H1 (cell line): ENCODE results near the gene ITIH4. TPM values are rescaled to one million over a fixed set of nuclear protein-coding genes. Genes with fewer than 3 reads are reported as not detected.

Experiments
- CTCF ChIA-PET: fragments of 300-600 bp; sonication (Branson Sonifier 250); formaldehyde crosslinking; loops from one replicate; lab custom pipeline; 2021; ENCODE audit not compliant: partially characterized antibody; lab: Charles Lee
- POLR2A ChIA-PET: fragments of 300-600 bp; sonication (Branson Sonifier 250); formaldehyde crosslinking; loops from one replicate; lab custom pipeline; 2021; ENCODE audit warnings: inconsistent platforms; ENCODE audit not compliant: partially characterized antibody; lab: Charles Lee
- DNase-seq, 2 experiments: peaks; one replicate each; pipeline versions ENCODE4 v3.0.0 to v3.0.0-alpha.2; 2010 to 2022; ENCODE audit warnings: low spot score in 2 of 2, low read depth in 1 of 2, mixed read lengths in 1 of 2
- FAIRE-seq: peaks from 2 replicates; lab custom pipeline; 2011; peaks lifted over from hg19 to GRCh38; lab: Jason Lieb, UNC
- H2AFZ ChIP-seq: 2 replicates; pipeline ENCODE4 v1.8.1; 2012; ENCODE audit warnings: low read length, inconsistent platforms
- H2AK5ac ChIP-seq: 2 replicates; pipeline ENCODE4 v1.6.1; 2013; ENCODE audit warnings: low read depth, low read length
- H2BK120ac ChIP-seq: replicated peaks from 2 replicates; pipeline ENCODE3; 2013; ENCODE audit warnings: low read depth, low read length, inconsistent platforms
- H2BK12ac ChIP-seq: 2 replicates; pipeline ENCODE4 v1.6.1; 2013; ENCODE audit warnings: low read depth, low read length
- H2BK15ac ChIP-seq: 2 replicates; pipeline ENCODE4 v1.6.1; 2013; ENCODE audit warnings: low read length
- H2BK20ac ChIP-seq: 2 replicates; pipeline ENCODE4 v1.6.1; 2013; ENCODE audit warnings: low read length
- H2BK5ac ChIP-seq: 2 replicates; pipeline ENCODE4 v1.6.1; 2013; ENCODE audit warnings: low read depth, low read length
- H3K14ac ChIP-seq: 2 replicates; pipeline ENCODE4 v1.6.1; 2013; ENCODE audit warnings: inconsistent platforms; ENCODE audit not compliant: insufficient read length
- H3K18ac ChIP-seq: 2 replicates; pipeline ENCODE4 v1.6.1; 2013; ENCODE audit warnings: low read length; ENCODE audit errors: extremely low read depth
- H3K23ac ChIP-seq: 2 replicates; pipeline ENCODE4 v1.6.1; 2013; ENCODE audit warnings: inconsistent platforms; ENCODE audit not compliant: insufficient read length
- H3K23me2 ChIP-seq: 2 replicates; pipeline ENCODE4 v1.6.1; 2013; ENCODE audit warnings: low read depth, low read length
- H3K27ac ChIP-seq: 2 replicates; pipeline ENCODE4 v1.6.1; 2011; ENCODE audit warnings: low read depth, low read length, inconsistent platforms
- H3K27me3 ChIP-seq, 4 experiments: replicated peaks in 1 of 4; 1 replicate in 1 of 4; 2 replicates in 3 of 4; pipeline versions ENCODE4 v1.6.1 to v1.8.1; 2011 to 2013; ENCODE audit warnings: low read length in 3 of 4, mild to moderate bottlenecking in 3 of 4, inconsistent platforms in 2 of 4, mixed read lengths in 2 of 4, moderate library complexity in 1 of 4; ENCODE audit not compliant: control insufficient read depth in 3 of 4, insufficient read depth in 3 of 4; ENCODE audit errors: extremely low read depth in 1 of 4
- H3K36me3 ChIP-seq, 4 experiments: 2 replicates each; pipeline versions ENCODE4 v1.6.1 to v1.8.1; 2011 to 2013; ENCODE audit warnings: mild to moderate bottlenecking in 4 of 4, low read length in 3 of 4, moderate library complexity in 2 of 4, control low read depth in 1 of 4, inconsistent platforms in 1 of 4; ENCODE audit not compliant: insufficient read depth in 4 of 4, control insufficient read depth in 2 of 4
- H3K4ac ChIP-seq: replicated peaks from 2 replicates; pipeline ENCODE3; 2013; ENCODE audit warnings: low read length, low read depth, mixed read lengths, inconsistent platforms; ENCODE audit not compliant: insufficient read length
- H3K4me1 ChIP-seq, 4 experiments: replicated peaks in 1 of 4; 1 replicate in 1 of 4; 2 replicates in 3 of 4; pipeline versions ENCODE4 v1.6.1 to v1.8.1; 2011 to 2013; ENCODE audit warnings: low read length in 3 of 4, inconsistent platforms in 2 of 4, mixed read lengths in 1 of 4; ENCODE audit not compliant: insufficient read depth in 4 of 4, control insufficient read depth in 3 of 4
- H3K4me2 ChIP-seq, 2 experiments: 2 replicates each; pipeline versions ENCODE4 v1.6.1 to v1.8.1; 2011 to 2013; ENCODE audit warnings: low read depth in 2 of 2, low read length in 2 of 2, control low read depth in 1 of 2, inconsistent platforms in 1 of 2, mild to moderate bottlenecking in 1 of 2; ENCODE audit not compliant: insufficient read depth in 1 of 2
- H3K4me3 ChIP-seq, 4 experiments: fragments of 200-600, 300-600 bp in 1 of 4; sonication (generic), shearing (Covaris generic), sonication (Bioruptor Twin) in 1 of 4; 2 replicates each; pipeline versions ENCODE4 v1.5.1 to v1.8.1; 2011 to 2016; ENCODE audit warnings: low read length in 4 of 4, low read depth in 3 of 4, control low read depth in 2 of 4, inconsistent platforms in 2 of 4, mild to moderate bottlenecking in 2 of 4, mixed read lengths in 1 of 4, moderate library complexity in 1 of 4; ENCODE audit not compliant: insufficient read depth in 2 of 4; ENCODE audit errors: extremely low read depth in 1 of 4
- H3K56ac ChIP-seq: replicated peaks from 2 replicates; pipeline ENCODE3; 2013; ENCODE audit warnings: low read depth, mild to moderate bottlenecking, mixed read lengths, low read length, inconsistent platforms; ENCODE audit not compliant: insufficient read length
- H3K79me1 ChIP-seq: 2 replicates; pipeline ENCODE4 v1.6.1; 2013; ENCODE audit warnings: low read depth, low read length, control low read depth
- H3K79me2 ChIP-seq, 2 experiments: 2 replicates each; pipeline versions ENCODE4 v1.6.1 to v1.8.1; 2012 to 2013; ENCODE audit warnings: low read length in 2 of 2, mild to moderate bottlenecking in 2 of 2, inconsistent platforms in 1 of 2; ENCODE audit not compliant: insufficient read depth in 2 of 2, control insufficient read depth in 1 of 2
- H3K9ac ChIP-seq, 4 experiments: replicated peaks in 1 of 4; 1 replicate in 1 of 4; 2 replicates in 3 of 4; pipeline versions ENCODE4 v1.6.1 to v1.8.1; 2011 to 2013; ENCODE audit warnings: low read depth in 3 of 4, low read length in 3 of 4, control low read depth in 2 of 4, mild to moderate bottlenecking in 2 of 4, moderate library complexity in 2 of 4, inconsistent platforms in 1 of 4; ENCODE audit errors: extremely low read depth in 1 of 4
- H3K9me3 ChIP-seq, 2 experiments: 2 replicates each; pipeline versions ENCODE4 v1.6.1 to v1.8.1; 2012 to 2013; ENCODE audit warnings: mild to moderate bottlenecking in 2 of 2, moderate library complexity in 2 of 2, control low read depth in 1 of 2, inconsistent platforms in 1 of 2, low read depth in 1 of 2, low read length in 1 of 2, mixed read lengths in 1 of 2; ENCODE audit not compliant: insufficient read depth in 2 of 2
- H4K20me1 ChIP-seq, 2 experiments: replicated peaks in 1 of 2; 2 replicates each; pipeline versions ENCODE3 to v1.8.1; 2011 to 2013; ENCODE audit warnings: inconsistent platforms in 2 of 2, low read length in 2 of 2, mild to moderate bottlenecking in 1 of 2; ENCODE audit not compliant: insufficient read depth in 2 of 2, control insufficient read depth in 1 of 2
- H4K5ac ChIP-seq: 2 replicates; pipeline ENCODE4 v1.6.1; 2013; ENCODE audit warnings: low read length, low read depth, mixed read lengths, inconsistent platforms; ENCODE audit not compliant: insufficient read length
- H4K8ac ChIP-seq: 2 replicates; pipeline ENCODE4 v1.8.0; 2013; ENCODE audit warnings: mild to moderate bottlenecking, moderate library complexity, low read length, inconsistent platforms; ENCODE audit not compliant: insufficient read depth; ENCODE audit errors: extremely low read depth
- H4K91ac ChIP-seq: replicated peaks from 2 replicates; pipeline ENCODE3; 2013; ENCODE audit warnings: low read length, mixed read lengths, inconsistent platforms; ENCODE audit not compliant: insufficient read length
- EP300 ChIP-seq, 2 experiments: IDR thresholded peaks; 1 replicate in 1 of 2; 2 replicates in 1 of 2; pipeline ENCODE4 v1.6.1; 2011 to 2012; ENCODE audit warnings: low read depth in 2 of 2, low read length in 2 of 2, mild to moderate bottlenecking in 2 of 2, borderline replicate concordance in 1 of 2, inconsistent platforms in 1 of 2, moderate library complexity in 1 of 2
- HDAC2 ChIP-seq, 2 experiments: fragments of 300-600 bp in 1 of 2; sonication (generic) in 1 of 2; IDR thresholded peaks; 2 replicates each; pipeline ENCODE4 v1.6.1; 2011 to 2012; ENCODE audit warnings: low read depth in 2 of 2, low read length in 2 of 2, mild to moderate bottlenecking in 2 of 2, moderate library complexity in 2 of 2, borderline replicate concordance in 1 of 2, inconsistent platforms in 1 of 2
- KDM1A ChIP-seq: fragments of 200-600, 300-600 bp; sonication (generic); IDR thresholded peaks from 2 replicates; pipeline ENCODE4 v1.7.1; 2016; ENCODE audit warnings: mild to moderate bottlenecking, low read length, borderline replicate concordance
- MAFK ChIP-seq: IDR thresholded peaks from 2 replicates; pipeline ENCODE4 v1.6.1; 2012; ENCODE audit warnings: low read depth, mild to moderate bottlenecking, improper control_type of control experiment, low read length
- POU5F1 ChIP-seq: IDR thresholded peaks from 2 replicates; pipeline ENCODE4 v1.6.1; 2011; ENCODE audit warnings: low read depth, mild to moderate bottlenecking, low read length, moderate library complexity
- SIN3A ChIP-seq, 2 experiments: IDR thresholded peaks in 1 of 2; conservative IDR thresholded peaks in 1 of 2; 2 replicates each; pipeline ENCODE4 v1.6.1; 2011 to 2012; ENCODE audit warnings: low read length in 2 of 2, improper control_type of control experiment in 1 of 2, low read depth in 1 of 2, mild to moderate bottlenecking in 1 of 2
- SIX5 ChIP-seq: IDR thresholded peaks from 2 replicates; pipeline ENCODE4 v1.6.1; 2011; ENCODE audit warnings: mild to moderate bottlenecking, low read depth, low read length
- SP2 ChIP-seq: IDR thresholded peaks from 2 replicates; pipeline ENCODE4 v1.6.1; 2012; ENCODE audit warnings: mild to moderate bottlenecking, low read length, inconsistent platforms
- TBP ChIP-seq: IDR thresholded peaks from 2 replicates; pipeline ENCODE4 v1.6.1; 2011; ENCODE audit warnings: low read depth, low read length, improper control_type of control experiment
- WGBS, 2 experiments: shearing (Covaris generic) in 1 of 2; methylation state at CpG; one replicate each; pipeline versions ENCODE4 v1.1.6 to v1.1.7; 2013 to 2015; ENCODE audit warnings: low lambda C conversion rate in 2 of 2, mixed read lengths in 2 of 2, inconsistent platforms in 1 of 2, low coverage in 1 of 2, missing lambda C conversion rate in 1 of 2; ENCODE audit not compliant: insufficient replicate concordance in 2 of 2, insufficient coverage in 1 of 2, insufficient read length in 1 of 2; ENCODE audit errors: extremely low coverage in 1 of 2, missing lambda C conversion rate in 1 of 2; 5-methylcytosine and 5-hydroxymethylcytosine counted together
- polyA plus RNA-seq, 7 experiments: library from polyadenylated mRNA; depleted of rRNA in 3 of 7; stranded (reverse) in 5 of 7; unstranded in 2 of 7; fragments of >200 nt in 5 of 7; fragments of 200-250 nt in 2 of 7; gene quantifications; 1 replicate in 5 of 7; 2 replicates in 1 of 7; 4 replicates in 1 of 7; pipeline versions ENCODE4 v1.2.1 to v1.2.3, GENCODE V29; 2011 to 2013; ENCODE audit warnings: missing spikeins in 2 of 7, mixed read lengths in 2 of 7
- total RNA-seq: library from RNA; stranded (reverse); fragmentation: NEBNext Ultra II Directional; extraction: Animal tissue kit (Norgen Biotek cat#: 25700); gene quantifications from 2 replicates; pipeline ENCODE4 v1.2.1, GENCODE V29; 2021

The ITIH4 gene
- total and polyA plus RNA-seq, 2 of the 8 experiments (the other 6 are each of a cell fraction or from before 2014, with no cell fraction given) = 3.4 to 3.7 TPM

- Histone ChIP-seq H2BK20ac (no peak overlapping the region), H2AK5ac (no peak overlapping the region), H2BK120ac (no peak overlapping the region), H2AFZ (no peak overlapping the region), H2BK5ac (no peak overlapping the region), H4K20me1 (peaks cover 0 to 2% of the 10 kb centered on the region in 2 experiments), H3K4ac (no peak overlapping the region), H3K4me1 (peaks cover 0 to 10% (median 2%) of the 10 kb centered on the region in 4 experiments; a peak in 3 of 7 replicates), H3K9me3 (no peaks in the 10 kb centered on the region), H2BK15ac (no peak overlapping the region), H3K27ac (no peak overlapping the region), H4K91ac (no peak overlapping the region), H3K56ac (no peak overlapping the region), H3K9ac (no peak overlapping the region), H3K23ac (no peak overlapping the region), H3K79me1 (no peaks in the 10 kb centered on the region), H3K18ac (no peak overlapping the region), H3K4me2 (no peak overlapping the region), H3K36me3 (no peaks in the 10 kb centered on the region; a peak in 2 of 8 replicates), H3K14ac (no peak overlapping the region), H3K4me3 (no peak overlapping the region), H4K5ac (no peak overlapping the region), H3K79me2 (no peaks in the 10 kb centered on the region), H2BK12ac (no peak overlapping the region), H3K27me3 (no peaks in the 10 kb centered on the region), H3K23me2 (no peaks in the 10 kb centered on the region), H4K8ac (no peak overlapping the region)
- CTCF ChIA-PET = interaction anchor here (0.6 to 6.5 kb wide), 4 partner anchors 11 to 101 kb away, joined by 3 to 73 read pairs (median 14); no protein-coding TSS in a partner anchor
- DNase-seq (no peak), FAIRE-seq (no peak)
- 90% methylated on average over 13 of the region's 14 CpGs; no CpG with 5 or more reads in 1 of the 2 experiments for WGBS, 2 experiments
- POLR2A ChIA-PET = no interaction called here
- TF ChIP-seq MAFK (no peak), SP2 (no peak), KDM1A (no peak), SIX5 (no peak), POU5F1 (no peak), HDAC2 (IDR thresholded peaks at IDR 0.05; ENCODE audit: borderline replicate concordance in 1 of 2, low read depth in 2 of 2, low read length in 2 of 2) (no peak), TBP (no peak), EP300 (IDR thresholded peaks at IDR 0.05; ENCODE audit: borderline replicate concordance in 1 of 2, low read depth in 2 of 2, low read length in 2 of 2) (no peak), SIN3A (conservative IDR thresholded peaks at IDR 0.05 in 1 of 2, IDR thresholded peaks at IDR 0.05 in 1 of 2; ENCODE audit: low read depth in 1 of 2, low read length in 2 of 2) (no peak)
Observed at GRCh38 chr3:52833202-52833601, 2.7 kb upstream of the ITIH4 start.
